Fibroblast of skin of left quadriceps (primary cell): ENCODE data around the gene MACROD2.

Source experiments
- DNase-seq, 2 experiments: peaks; one replicate each; pipeline ENCODE4 v3.0.0-alpha.2; 2013; ENCODE audit warnings: low read depth in 2 of 2

The MACROD2 gene

DNA sequence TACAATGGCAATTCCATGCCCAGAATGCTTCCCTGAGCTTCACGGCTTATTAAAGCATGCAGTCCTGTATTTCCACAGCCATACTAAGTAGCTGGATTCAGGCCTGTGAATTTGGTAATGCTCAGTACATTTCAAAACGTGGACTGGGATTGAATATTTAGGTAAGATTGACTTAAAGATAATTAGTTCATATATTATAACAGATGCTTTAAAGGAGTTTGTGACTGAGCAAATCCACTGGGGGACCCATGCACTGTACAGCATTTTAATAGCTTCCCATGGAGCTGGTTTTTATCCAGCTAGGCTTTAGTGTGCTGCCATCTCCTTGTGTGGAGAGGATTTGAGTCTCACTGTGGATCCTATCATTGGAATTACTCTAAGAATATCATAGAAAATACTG, 763.0 kb downstream of the MACROD2 start:
- no peak for DNase-seq

- DNase-seq = no peak
Observed at GRCh38 chr20:14759979-14760378, 764.7 kb downstream of the MACROD2 start.

DNA sequence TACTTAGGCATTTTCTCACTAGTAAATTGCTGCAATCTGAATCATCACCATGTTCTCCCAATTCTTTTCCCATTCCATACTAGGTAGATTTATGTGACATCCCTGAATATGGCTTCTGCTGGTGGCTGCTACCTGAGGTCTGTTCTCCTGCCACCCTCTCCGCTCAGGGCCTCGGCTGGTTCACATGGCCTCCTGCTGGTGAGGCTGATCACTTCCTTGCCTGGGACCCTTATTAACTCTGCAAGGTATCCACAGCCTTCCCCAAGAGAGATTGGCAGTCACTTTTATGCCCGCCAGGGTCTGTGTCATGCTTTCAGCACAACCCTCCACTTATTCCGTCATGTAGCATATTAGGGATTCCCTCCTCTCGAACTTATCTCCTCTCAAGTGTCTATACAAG, 766.6 kb downstream of the MACROD2 start:
- DNase-seq = no peak

DNA sequence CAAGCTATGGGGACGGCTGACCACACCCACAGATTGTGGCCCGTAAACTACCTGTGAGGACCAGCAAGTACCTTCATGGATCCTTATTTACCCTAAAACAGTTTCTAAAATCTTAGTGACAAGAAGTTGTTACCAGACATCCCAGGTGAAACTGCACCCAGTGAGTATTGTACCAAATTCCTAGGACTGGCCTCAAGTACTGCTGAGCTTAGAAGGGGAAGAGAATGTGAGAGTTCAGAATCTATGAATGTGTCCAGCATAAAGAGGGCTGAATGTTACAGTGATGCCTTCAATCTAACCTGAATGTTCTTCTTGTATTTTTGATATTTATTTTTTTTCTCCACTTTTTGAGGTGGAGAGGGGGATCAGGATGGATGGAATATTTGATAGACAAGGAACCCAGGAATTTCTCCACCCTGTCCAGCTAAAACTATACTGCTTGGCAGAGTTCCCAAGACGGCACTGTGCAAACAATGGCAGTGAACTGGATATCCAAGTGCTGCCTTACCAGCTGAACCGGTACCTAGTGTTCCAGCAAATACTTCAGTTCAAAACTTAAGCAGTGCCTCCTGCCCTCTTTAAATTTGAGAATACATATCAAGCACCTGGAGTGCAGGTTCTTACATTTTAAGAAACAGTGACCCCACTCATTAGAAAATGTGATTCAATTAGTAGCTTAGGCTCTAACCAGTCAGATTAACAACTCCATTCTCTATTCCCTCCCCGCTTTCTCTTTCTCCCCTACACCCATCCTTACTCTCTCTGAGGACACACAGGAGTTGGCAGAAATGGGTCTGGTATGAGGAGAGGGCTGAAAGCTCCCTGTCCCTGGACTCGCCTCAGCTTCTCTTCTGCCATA, 769.4 kb downstream of the MACROD2 start:
- DNase-seq = no peak

- no peak for DNase-seq
Observed at GRCh38 chr20:14765370-14765701, 770.0 kb downstream of the MACROD2 start.

DNA sequence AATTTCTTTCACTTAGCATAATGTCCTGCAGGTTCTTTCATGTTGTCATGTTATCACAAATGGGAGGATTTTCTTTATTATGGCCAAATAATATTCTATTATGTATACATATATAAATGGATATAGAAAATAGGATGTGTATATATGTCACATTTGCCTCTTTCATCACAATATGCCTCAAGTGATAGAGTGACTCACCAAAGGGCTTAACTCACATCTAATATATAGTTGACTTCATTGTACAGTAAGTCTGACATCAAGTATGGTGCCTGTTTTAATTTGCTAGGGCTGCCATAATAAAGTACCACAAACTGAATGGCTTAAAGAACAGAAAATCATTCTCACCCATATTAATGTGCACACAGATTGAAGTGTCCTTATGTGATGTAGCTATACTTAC, 778.2 kb downstream of the MACROD2 start:
- no peak for DNase-seq

DNA sequence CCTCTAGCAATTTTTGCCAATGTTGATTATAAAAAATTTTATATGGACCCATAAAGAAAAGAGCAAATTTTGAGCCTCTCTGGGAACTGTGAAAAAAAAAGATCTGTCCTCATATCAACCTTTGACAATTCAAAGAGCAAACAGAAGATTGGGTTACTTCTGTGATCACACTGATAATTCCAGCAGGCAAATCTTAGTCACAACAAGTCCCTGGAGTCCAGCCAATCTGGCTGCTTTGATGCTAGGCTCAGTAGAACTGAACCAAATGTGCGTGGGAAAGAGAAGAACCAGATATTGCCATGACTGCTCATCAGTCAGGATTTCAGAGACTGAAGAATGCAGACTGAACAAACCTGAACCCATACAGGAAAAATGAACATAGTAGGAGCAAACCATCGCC, 780.5 kb downstream of the MACROD2 start:
- peak; percentile 75 to 83 for DNase-seq

GRCh38 chr20:14777591-14777990, 782.3 kb downstream of the MACROD2 start:
- peak; percentile 84 to 85 for DNase-seq

GRCh38 chr20:14778096-14778495, 782.8 kb downstream of the MACROD2 start:
- DNase-seq = no peak

DNA sequence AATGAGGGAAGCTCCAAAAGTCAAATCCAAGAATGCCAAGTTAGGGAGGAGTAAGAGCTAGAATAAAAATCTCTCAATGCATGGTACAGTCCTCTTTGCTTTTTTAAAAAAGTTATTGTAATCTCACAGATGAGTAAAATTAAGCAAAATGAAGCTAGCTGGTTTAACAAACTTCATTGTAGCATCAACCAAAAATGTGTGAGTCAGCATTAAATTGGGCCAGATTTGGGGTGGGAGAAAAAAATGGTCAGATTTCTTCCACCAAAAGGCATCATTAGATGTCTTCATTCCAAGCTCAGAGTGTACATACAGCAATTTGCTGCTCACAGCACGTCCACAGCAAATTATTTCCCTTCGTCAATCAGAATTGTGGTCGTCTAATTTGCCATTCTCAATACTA, 783.6 kb downstream of the MACROD2 start:
- no peak for DNase-seq

GRCh38 chr20:14780508-14780907, 785.2 kb downstream of the MACROD2 start:
- DNase-seq = no peak

DNA sequence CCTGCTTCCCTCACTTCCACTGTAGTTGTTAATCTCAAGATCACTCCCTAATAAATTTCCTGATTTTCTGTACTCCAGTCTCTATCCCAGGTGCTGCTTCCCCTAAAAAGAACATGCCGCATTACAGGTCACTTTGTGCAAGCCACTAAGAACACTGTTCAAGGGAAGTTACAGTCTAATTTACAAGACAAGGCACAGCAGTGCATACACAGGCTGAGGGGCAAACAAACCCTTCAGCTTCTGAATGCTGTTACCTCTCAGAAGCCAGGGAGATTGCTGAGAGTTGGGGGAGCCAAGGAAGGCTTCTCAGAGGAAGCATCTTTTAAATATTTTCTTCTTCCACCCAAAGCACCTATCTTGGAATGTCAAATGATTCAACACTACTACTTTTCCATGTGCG, 787.4 kb downstream of the MACROD2 start:
- DNase-seq = no peak

- DNase-seq = no peak
Observed at GRCh38 chr20:14783766-14784165, 788.5 kb downstream of the MACROD2 start.

GRCh38 chr20:14785065-14785743, 789.9 kb downstream of the MACROD2 start:
- no peak for DNase-seq

DNA sequence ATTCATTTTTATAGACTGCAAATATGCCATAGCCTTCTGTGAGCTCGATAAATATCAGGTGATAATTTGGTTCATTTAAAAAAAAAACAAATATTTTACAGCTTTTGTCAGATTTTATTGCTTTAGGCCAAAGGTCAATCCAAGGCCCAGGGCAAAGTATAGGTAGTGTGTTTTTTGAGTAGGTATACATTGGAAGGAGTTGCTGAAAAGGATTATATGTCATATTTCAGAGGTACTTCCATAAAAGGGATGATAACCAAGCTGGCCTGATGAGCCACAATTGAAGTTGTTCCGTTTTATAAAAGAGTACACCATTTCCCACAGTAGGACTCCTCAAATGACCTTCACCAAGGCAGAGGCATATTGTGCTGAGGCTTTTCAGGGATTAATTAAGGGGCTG, 794.9 kb downstream of the MACROD2 start:
- no peak for DNase-seq

GRCh38 chr20:14790771-14791620, 795.7 kb downstream of the MACROD2 start:
- DNase-seq = peak; percentile 73

DNA sequence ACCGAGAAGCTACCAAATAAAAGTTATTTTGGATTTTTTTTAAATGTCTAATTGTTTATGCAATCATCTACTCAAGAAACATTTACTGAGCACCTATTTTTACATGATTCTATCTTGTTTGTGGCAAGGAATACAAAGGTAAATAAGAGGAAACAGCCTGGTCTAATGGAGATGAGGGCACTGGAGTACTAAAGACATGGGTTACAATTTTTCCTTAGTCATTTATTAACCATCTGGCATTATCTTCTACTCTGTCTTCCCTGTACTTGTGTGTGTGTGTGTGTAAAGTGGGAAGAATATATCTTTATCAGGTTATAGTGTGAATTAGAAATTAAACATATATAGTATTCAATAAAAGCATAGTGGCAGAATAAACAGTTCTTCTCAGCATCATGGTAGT, 797.6 kb downstream of the MACROD2 start:
- no peak for DNase-seq

GRCh38 chr20:14799545-14800216, 804.4 kb downstream of the MACROD2 start:
- DNase-seq = no peak

GRCh38 chr20:14800707-14801425, 805.5 kb downstream of the MACROD2 start:
- DNase-seq = no peak

DNA sequence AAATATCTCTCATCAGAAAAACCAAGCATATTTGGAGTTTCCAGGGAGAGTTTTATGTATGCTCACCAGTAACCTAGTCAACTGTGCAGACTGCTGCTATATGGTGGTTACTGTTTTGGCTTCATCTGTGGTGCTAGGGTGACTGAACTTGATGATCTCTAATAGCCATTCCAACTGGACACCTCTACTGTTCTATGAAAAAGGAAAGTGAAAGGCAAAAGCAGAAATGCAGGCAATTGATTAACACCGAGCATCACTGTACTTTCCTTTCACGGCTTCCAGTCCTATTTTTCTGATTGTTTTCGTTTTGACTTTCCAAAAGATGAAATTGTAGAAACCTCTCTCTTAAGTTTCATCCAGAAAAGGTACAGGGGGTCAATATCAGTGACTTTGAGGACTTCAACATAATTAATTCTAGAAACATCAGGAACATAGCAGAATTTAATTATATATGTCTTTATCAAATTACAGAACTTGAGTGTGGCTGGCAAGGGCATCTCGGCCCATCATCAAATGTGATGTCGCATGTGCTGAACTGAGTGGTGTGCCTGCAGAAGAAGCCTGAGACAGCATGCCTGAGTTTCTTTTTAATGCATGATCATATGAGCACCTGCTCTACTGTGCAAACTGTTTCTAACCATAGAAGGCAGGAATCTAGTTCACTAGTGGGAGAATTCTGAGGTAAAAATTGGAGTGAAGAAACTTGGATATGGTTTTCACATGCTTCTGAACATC, 806.4 kb downstream of the MACROD2 start:
- DNase-seq = no peak

- no peak for DNase-seq
Observed at GRCh38 chr20:14807224-14807623, 811.9 kb downstream of the MACROD2 start.
